Measurements from ENCODE around the gene FGF21. TPM values are rescaled to one million over a fixed set of nuclear protein-coding genes. Genes with fewer than 3 reads are reported as not detected.

The FGF21 gene
- total RNA-seq, 1 donor from 2014 or later = not detected

DNA sequence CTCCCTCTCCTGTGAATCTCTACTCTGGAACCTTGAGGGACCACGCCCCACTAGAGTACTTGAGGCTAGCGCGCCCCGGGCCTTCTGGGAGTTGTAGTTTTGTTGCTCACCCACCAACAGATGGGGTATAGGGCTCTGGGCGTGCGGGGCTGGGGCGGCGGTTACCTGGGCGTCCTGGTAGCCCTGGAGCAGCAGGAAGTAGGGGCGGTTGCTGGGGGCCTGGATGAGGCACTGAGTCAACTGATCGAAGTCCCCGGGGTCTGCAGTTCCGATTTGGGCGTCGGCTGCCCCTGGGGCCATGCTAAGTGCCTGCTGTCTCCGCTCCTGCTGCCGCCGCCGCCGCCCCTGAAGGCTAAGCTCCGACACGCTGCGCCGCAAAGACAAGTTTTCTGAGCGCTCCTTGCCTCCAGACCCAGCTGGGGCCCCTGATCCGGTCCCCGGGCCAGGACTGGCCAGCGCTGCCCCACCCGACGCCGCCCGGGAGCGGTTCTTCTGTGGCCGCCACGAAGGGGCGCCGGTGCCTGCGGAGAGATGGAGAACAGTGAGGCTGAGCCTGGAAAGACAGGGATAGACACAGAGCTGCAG is 20.2 kb upstream of the FGF21 start:
- TF ChIP-seq, protein P1, sequence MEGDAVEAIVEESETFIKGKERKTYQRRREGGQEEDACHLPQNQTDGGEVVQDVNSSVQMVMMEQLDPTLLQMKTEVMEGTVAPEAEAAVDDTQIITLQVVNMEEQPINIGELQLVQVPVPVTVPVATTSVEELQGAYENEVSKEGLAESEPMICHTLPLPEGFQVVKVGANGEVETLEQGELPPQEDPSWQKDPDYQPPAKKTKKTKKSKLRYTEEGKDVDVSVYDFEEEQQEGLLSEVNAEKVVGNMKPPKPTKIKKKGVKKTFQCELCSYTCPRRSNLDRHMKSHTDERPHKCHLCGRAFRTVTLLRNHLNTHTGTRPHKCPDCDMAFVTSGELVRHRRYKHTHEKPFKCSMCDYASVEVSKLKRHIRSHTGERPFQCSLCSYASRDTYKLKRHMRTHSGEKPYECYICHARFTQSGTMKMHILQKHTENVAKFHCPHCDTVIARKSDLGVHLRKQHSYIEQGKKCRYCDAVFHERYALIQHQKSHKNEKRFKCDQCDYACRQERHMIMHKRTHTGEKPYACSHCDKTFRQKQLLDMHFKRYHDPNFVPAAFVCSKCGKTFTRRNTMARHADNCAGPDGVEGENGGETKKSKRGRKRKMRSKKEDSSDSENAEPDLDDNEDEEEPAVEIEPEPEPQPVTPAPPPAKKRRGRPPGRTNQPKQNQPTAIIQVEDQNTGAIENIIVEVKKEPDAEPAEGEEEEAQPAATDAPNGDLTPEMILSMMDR (IDR thresholded peaks at IDR 0.05; ENCODE audit: unreplicated experiment) = no peak
- H3K27ac Mint-ChIP-seq = peak overlapping the region; percentile 15
- H3K4me1 Mint-ChIP-seq (ENCODE audit: low read depth) = peaks cover 6% of the 10 kb centered on the region
- H3K27me3 Mint-ChIP-seq = peaks cover 23% of the 10 kb centered on the region
- peak overlapping the region; percentile 67 for H3K4me3 Mint-ChIP-seq (ENCODE audit: low read depth)
- peaks cover 4% of the 10 kb centered on the region for H3K36me3 Mint-ChIP-seq (ENCODE audit: insufficient read depth)
- DNase-seq (ENCODE audit: low spot score, unreplicated experiment) = no peak
- no peaks in the 10 kb centered on the region for H3K9me3 Mint-ChIP-seq (ENCODE audit: low read depth)

DNA sequence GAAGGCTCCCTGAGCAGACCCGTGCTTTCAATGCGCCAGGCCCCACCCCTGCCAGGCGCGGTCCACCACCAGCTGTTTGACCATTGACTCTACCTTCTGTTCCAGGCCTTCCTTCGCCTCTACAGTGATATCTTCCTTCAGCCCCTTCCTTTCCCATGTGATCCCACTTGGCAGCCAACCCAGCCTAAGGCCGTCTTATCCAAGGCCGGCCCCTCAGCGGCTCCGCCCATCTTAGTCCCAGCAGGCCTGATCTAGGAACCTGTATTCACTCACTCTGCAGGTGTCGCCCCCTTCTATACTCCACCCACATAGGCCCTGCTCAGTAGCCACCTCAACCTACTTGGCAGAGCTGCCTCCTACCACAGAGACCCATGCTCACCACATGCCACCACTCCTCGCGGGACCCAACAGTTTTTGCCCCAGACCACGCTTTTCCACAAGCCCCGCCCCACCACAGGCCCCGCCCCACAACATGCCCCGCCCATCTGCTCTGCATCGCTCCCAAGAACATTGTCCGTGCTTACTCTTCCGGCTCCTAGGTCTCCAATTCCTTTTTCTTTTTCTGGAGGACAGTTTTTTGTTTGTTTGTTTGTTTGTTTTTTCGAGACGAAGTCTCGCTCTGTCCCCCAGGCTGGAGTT is 17.8 kb upstream of the FGF21 start:
- Mint-ChIP-seq H3K27me3 (peaks cover 27% of the 10 kb centered on the region), H3K27ac (peak overlapping the region; percentile 95), H3K4me3 (ENCODE audit: low read depth) (peak overlapping the region; percentile 26), H3K36me3 (ENCODE audit: insufficient read depth) (peaks cover 2% of the 10 kb centered on the region), H3K9me3 (ENCODE audit: low read depth) (no peaks in the 10 kb centered on the region), H3K4me1 (ENCODE audit: low read depth) (peaks cover 6% of the 10 kb centered on the region)
- DNase-seq (ENCODE audit: low spot score, unreplicated experiment) = no peak
- TF ChIP-seq, protein P1 (IDR thresholded peaks at IDR 0.05; ENCODE audit: unreplicated experiment) = no peak

DNA sequence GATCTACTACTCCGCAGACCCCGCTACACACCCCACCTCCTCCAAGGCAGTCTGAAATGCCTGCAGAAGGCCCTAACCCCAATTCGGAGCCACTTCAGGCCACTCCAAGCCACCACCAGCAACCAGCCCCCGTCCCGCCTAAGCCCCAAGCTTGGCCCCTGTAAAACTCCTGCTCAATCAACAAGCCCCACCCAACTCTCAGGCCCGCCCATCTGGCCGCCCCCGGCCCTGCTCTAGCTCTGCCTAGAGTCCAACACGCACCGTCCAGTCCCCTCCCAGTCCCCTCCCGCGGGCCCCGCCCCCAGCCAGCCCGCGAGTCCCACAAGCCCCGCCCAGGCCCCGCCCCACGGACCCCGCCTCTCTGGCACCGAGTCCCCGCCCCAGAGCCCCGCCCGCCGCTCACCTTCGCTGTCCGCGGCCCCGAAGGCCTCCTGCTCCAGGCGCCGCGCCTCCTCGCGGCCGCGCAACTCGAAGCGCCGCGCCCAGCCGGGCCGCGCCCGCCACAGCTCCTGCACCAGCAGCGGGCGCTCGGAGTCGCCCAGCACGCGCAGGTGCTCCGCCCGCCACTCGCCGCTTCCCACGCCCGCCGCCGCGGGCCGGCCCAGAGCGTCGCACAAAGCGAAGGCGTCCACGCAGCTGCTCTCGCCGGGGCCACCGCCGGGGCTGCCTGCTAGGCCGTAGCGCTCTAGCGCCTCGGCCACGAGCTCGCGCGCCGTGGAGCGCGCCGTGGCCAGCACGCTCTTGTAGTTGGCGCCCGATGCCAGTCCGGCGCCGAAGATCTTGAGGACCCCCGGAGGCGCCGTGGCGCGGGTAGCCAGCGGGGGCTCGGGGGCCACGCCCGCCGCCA is 16.5 kb upstream of the FGF21 start:
- peaks cover 28% of the 10 kb centered on the region for H3K27me3 Mint-ChIP-seq
- peak overlapping the region; percentile 95 for H3K27ac Mint-ChIP-seq
- peak; percentile 96 for DNase-seq (ENCODE audit: low spot score, unreplicated experiment)
- H3K36me3 Mint-ChIP-seq (ENCODE audit: insufficient read depth) = peaks cover 2% of the 10 kb centered on the region
- peaks cover 6% of the 10 kb centered on the region for H3K4me1 Mint-ChIP-seq (ENCODE audit: low read depth)
- no peaks in the 10 kb centered on the region for H3K9me3 Mint-ChIP-seq (ENCODE audit: low read depth)
- peak overlapping the region; percentile 60 for H3K4me3 Mint-ChIP-seq (ENCODE audit: low read depth)
- TF ChIP-seq, protein P1 (IDR thresholded peaks at IDR 0.05; ENCODE audit: unreplicated experiment) = peak; percentile 41

DNA sequence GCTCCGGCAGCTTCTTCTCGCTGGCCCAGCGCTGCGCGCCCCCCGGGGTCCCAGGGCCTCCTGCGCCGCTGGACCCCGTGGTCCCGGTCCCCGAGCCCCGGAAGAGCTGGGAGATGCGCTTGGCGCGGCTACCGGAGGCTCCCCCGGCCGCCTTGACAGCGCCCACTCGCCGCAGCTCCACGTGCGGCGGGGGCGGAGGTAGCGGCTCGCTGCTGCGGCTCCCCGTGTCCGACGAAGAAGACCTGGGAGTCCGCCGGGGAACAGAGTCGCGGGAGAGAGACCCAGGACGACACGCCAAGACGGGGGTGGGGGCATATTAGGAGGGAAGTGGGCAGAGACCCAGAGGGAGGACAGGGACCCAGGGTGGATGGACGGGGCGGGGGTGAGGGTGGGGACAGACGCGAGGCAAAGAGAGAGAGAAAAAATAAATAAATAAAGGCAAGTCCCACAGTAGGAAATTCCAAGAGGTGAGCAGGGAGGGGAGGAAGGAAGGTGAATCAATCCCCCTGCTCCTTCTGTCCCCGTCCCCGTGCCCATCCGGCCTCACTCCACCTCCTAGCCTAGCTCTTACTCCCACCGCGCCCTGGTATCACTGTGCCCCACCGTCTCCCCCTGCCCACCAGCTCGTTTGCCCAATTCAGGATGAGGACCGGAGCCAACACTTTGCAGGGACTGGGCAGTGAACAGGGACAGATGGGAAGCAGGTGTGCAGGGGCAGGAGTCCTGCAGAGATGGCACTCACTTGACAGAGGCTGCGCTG is 15.7 kb upstream of the FGF21 start:
- Mint-ChIP-seq H3K27ac (no peak overlapping the region), H3K4me1 (ENCODE audit: low read depth) (peaks cover 6% of the 10 kb centered on the region), H3K36me3 (ENCODE audit: insufficient read depth) (peaks cover 2% of the 10 kb centered on the region), H3K9me3 (ENCODE audit: low read depth) (no peaks in the 10 kb centered on the region), H3K4me3 (ENCODE audit: low read depth) (no peak overlapping the region), H3K27me3 (peaks cover 35% of the 10 kb centered on the region)
- no peak for DNase-seq (ENCODE audit: low spot score, unreplicated experiment)
- TF ChIP-seq, protein P1 (IDR thresholded peaks at IDR 0.05; ENCODE audit: unreplicated experiment) = no peak
